GM12878 (cell line): ENCODE measurements around the gene GTF2F2. TPM values are rescaled to one million over a fixed set of nuclear protein-coding genes. Genes with fewer than 3 reads are reported as not detected.

Experiments
- ATAC-seq: fragments of 200-7000 bp; cut with Tn5 transposase; 3 replicates; pipeline ENCODE4 v1.9.1; 2020; ENCODE audit warnings: mild to moderate bottlenecking, moderate library complexity
- BruUV-seq: library from RNA; stranded (reverse); fragments of 400-500 nt; replicated peaks from 2 replicates; lab custom pipeline; 2021; lab: Mats Ljungman, UMichigan
- CTCF ChIA-PET: fragments of 300-600 bp; sonication (Branson Sonifier 250); formaldehyde crosslinking; extraction: SDS; loops from one replicate; lab custom pipeline; 2021; ENCODE audit warnings: inconsistent platforms; lab: Yijun Ruan, JAX
- POLR2A ChIA-PET: fragments of 350-600 bp; formaldehyde crosslinking; extraction: SDS; loops from one replicate; lab custom pipeline; 2021; ENCODE audit warnings: inconsistent platforms; lab: Charles Lee
- RAD21 ChIA-PET: fragments of 300-600 bp; sonication (Branson Sonifier 250); formaldehyde crosslinking; loops from one replicate; lab custom pipeline; 2023; ENCODE audit warnings: antibody characterized with exemption; ENCODE audit not compliant: unreplicated experiment; lab: Charles Lee
- SMC1A ChIA-PET: fragments of 300-600 bp; sonication (Branson Sonifier 250); formaldehyde crosslinking; loops from one replicate; lab custom pipeline; 2023; ENCODE audit not compliant: unreplicated experiment, uncharacterized antibody; lab: Charles Lee
- DNase-seq: peaks from one replicate; pipeline ENCODE4 v3.0.0-alpha.2; 2011; ENCODE audit warnings: low read depth, low spot score
- FAIRE-seq: peaks from 3 replicates; lab custom pipeline; 2011; peaks lifted over from hg19 to GRCh38; lab: Jason Lieb, UNC
- H2AFZ ChIP-seq: 2 replicates; pipeline ENCODE4 v1.6.0; 2011; ENCODE audit warnings: low read depth, low read length, control low read depth; ENCODE audit not compliant: control insufficient read depth
- H3K27ac ChIP-seq: 2 replicates; pipeline ENCODE4 v1.5.1; 2011; ENCODE audit warnings: control low read depth; ENCODE audit not compliant: control insufficient read depth, insufficient read depth
- H3K27me3 ChIP-seq, 2 experiments: replicated peaks in 1 of 2; 2 replicates each; pipeline versions ENCODE4 v1.6.0 to v1.6.1; 2011; ENCODE audit warnings: low read length in 1 of 2; ENCODE audit not compliant: control insufficient read depth in 2 of 2, insufficient read depth in 2 of 2
- H3K36me3 ChIP-seq, 2 experiments: 2 replicates each; pipeline ENCODE4 v1.5.1; 2011; ENCODE audit warnings: low read length in 1 of 2; ENCODE audit not compliant: control insufficient read depth in 2 of 2, insufficient read depth in 2 of 2
- H3K4me1 ChIP-seq: 2 replicates; pipeline ENCODE4 v1.6.1; 2011; ENCODE audit warnings: mild to moderate bottlenecking, low read length, moderate library complexity, mixed read lengths; ENCODE audit not compliant: control insufficient read depth, insufficient read depth
- H3K4me2 ChIP-seq: 2 replicates; pipeline ENCODE4 v1.6.0; 2011; ENCODE audit warnings: control low read depth; ENCODE audit not compliant: control insufficient read depth, insufficient read depth
- H3K4me3 ChIP-seq: fragments of 200-600 bp; sonication (generic); 2 replicates; pipeline ENCODE4 v1.5.1; 2016
- H3K79me2 ChIP-seq: 2 replicates; pipeline ENCODE4 v1.6.0; 2011; ENCODE audit warnings: low read length; ENCODE audit not compliant: control insufficient read depth, insufficient read depth
- H3K9ac ChIP-seq: 2 replicates; pipeline ENCODE4 v1.8.0; 2011; ENCODE audit warnings: low read length, control low read depth, mixed read lengths; ENCODE audit not compliant: control insufficient read depth, insufficient read depth
- H3K9me3 ChIP-seq: replicated peaks from 3 replicates; pipeline ENCODE4 v1.5.1; 2011; ENCODE audit warnings: mild to moderate bottlenecking, low read length; ENCODE audit not compliant: control insufficient read depth, insufficient read depth
- H4K20me1 ChIP-seq: 2 replicates; pipeline ENCODE4 v1.6.0; 2011; ENCODE audit not compliant: control insufficient read depth, insufficient read depth
- CBX3 ChIP-seq: fragments of 200-600 bp; sonication (generic); IDR thresholded peaks from 2 replicates; pipeline ENCODE4 v1.6.1; 2016; ENCODE audit warnings: low read depth, borderline replicate concordance
- CHD1 ChIP-seq: IDR thresholded peaks from 2 replicates; pipeline ENCODE4 v1.6.1; 2012; ENCODE audit warnings: low read depth, low read length, improper control_type of control experiment
- EP300 ChIP-seq, 2 experiments: fragments of 150-350 bp in 1 of 2; IDR thresholded peaks; 2 replicates each; pipeline ENCODE4 v1.6.1; 2011 to 2012; ENCODE audit warnings: low read depth in 2 of 2, low read length in 2 of 2, borderline replicate concordance in 1 of 2, improper control_type of control experiment in 1 of 2, inconsistent platforms in 1 of 2; ENCODE audit not compliant: control insufficient read depth in 1 of 2
- GABPA ChIP-seq: IDR thresholded peaks from 2 replicates; pipeline ENCODE4 v1.6.1; 2014; ENCODE audit warnings: antibody characterized with exemption, low read depth, mild to moderate bottlenecking, inconsistent platforms
- IRF4 ChIP-seq: IDR thresholded peaks from 2 replicates; pipeline ENCODE4 v1.6.1; 2011; ENCODE audit warnings: low read depth, low read length
- KDM1A ChIP-seq: fragments of 200-600 bp; sonication (generic); IDR thresholded peaks from 2 replicates; pipeline ENCODE4 v1.6.1; 2016; ENCODE audit warnings: borderline replicate concordance
- MAX ChIP-seq: IDR thresholded peaks from 2 replicates; pipeline ENCODE4 v1.6.1; 2012; ENCODE audit warnings: low read depth, low read length, improper control_type of control experiment
- MXI1 ChIP-seq: fragments of 150-350 bp; IDR thresholded peaks from 2 replicates; pipeline ENCODE4 v1.6.1; 2011; ENCODE audit warnings: low read depth, mild to moderate bottlenecking, inconsistent platforms, low read length, improper control_type of control experiment
- NFXL1 ChIP-seq: fragments of 450-650 bp; IDR thresholded peaks from 2 replicates; pipeline ENCODE4 v1.6.1; 2017; ENCODE audit warnings: antibody characterized with exemption, mild to moderate bottlenecking, borderline replicate concordance
- POLR2A ChIP-seq: IDR thresholded peaks from 2 replicates; pipeline ENCODE4 v1.6.1; 2011; ENCODE audit warnings: low read depth, mild to moderate bottlenecking, low read length
- RAD21 ChIP-seq: IDR thresholded peaks from 2 replicates; pipeline ENCODE4 v1.6.1; 2011; ENCODE audit warnings: mild to moderate bottlenecking, low read depth, low read length, moderate library complexity; ENCODE audit not compliant: insufficient read depth
- RCOR1 ChIP-seq: conservative IDR thresholded peaks from 2 replicates; pipeline ENCODE4 v1.6.1; 2012; ENCODE audit warnings: low read depth, low read length, improper control_type of control experiment
- SMARCA5 ChIP-seq: fragments of 450-650 bp; IDR thresholded peaks from 2 replicates; pipeline ENCODE4 v1.6.1; 2017; ENCODE audit warnings: mild to moderate bottlenecking
- TCF7 ChIP-seq: IDR thresholded peaks from 2 replicates; pipeline ENCODE4 v1.6.1; 2014; ENCODE audit warnings: antibody characterized with exemption, borderline replicate concordance
- YBX1 ChIP-seq: fragments of 450-650 bp; IDR thresholded peaks from 2 replicates; pipeline ENCODE4 v1.6.1; 2016; ENCODE audit warnings: antibody characterized with exemption
- ZBTB33 ChIP-seq: fragments of 450-650 bp; IDR thresholded peaks from 2 replicates; pipeline ENCODE4 v1.6.1; 2017; ENCODE audit warnings: mild to moderate bottlenecking
- WGBS: methylation state at CpG from one replicate; pipeline ENCODE4 v1.1.6; 2016; ENCODE audit warnings: low lambda C conversion rate; ENCODE audit not compliant: insufficient replicate concordance, insufficient coverage; ENCODE audit errors: missing lambda C conversion rate; 5-methylcytosine and 5-hydroxymethylcytosine counted together
- in situ Hi-C: fragments of 300-500 bp; cut with MboI; formaldehyde crosslinking; loops from 9 replicates; pipeline ENCODE4 v1.14.3; 2018; ENCODE audit warnings: mixed read lengths
- intact Hi-C: fragments of 100-400 bp; cut with micrococcal nuclease; formaldehyde crosslinking; loops from one replicate; pipeline ENCODE4 v1.14.2; 2022; ENCODE audit not compliant: unreplicated experiment
- polyA plus RNA-seq, 11 experiments: library from polyadenylated mRNA; depleted of rRNA in 4 of 11; unstranded in 6 of 11; stranded (reverse) in 5 of 11; fragments of >200 nt; fragmentation: Nextera tagmentation in 4 of 11; fragmentation: Illumina TruSeq in 1 of 11; extraction: Ambion mirVana in 4 of 11; extraction: Trizol in 1 of 11; gene quantifications; 1 replicate in 1 of 11; 2 replicates in 10 of 11; pipeline versions ENCODE4 v1.2.1 to v1.2.3, GENCODE V29; 2011 to 2016; ENCODE audit warnings: inconsistent platforms in 2 of 11, missing spikeins in 2 of 11, low read depth in 1 of 11
- total RNA-seq, 4 experiments: library from RNA; depleted of rRNA in 3 of 4; stranded (reverse); fragments of >200 nt in 3 of 4; fragmentation: Illumina TruSeq in 1 of 4; extraction: Trizol in 1 of 4; gene quantifications; 2 replicates each; pipeline versions ENCODE4 v1.2.1 to v1.2.3, GENCODE V29; 2013 to 2021
- TF ChIP-seq, protein P1 (sequence below): fragments of 450-650 bp; IDR thresholded peaks from 2 replicates; pipeline ENCODE4 v1.6.1; 2016; ENCODE audit warnings: mild to moderate bottlenecking, moderate library complexity, borderline replicate concordance
- TF ChIP-seq, protein P2 (sequence below): IDR thresholded peaks from 2 replicates; pipeline ENCODE4 v1.6.1; 2011; ENCODE audit warnings: low read depth, mild to moderate bottlenecking, low read length, moderate library complexity, borderline replicate concordance; ENCODE audit errors: extremely low read depth

The GTF2F2 gene
- total and polyA plus RNA-seq, 10 of the 15 experiments (the other 5 are each of a cell fraction or from before 2014, with no cell fraction given), result 14.5 to 30.8 (median 22.6) TPM

- Histone ChIP-seq H3K79me2 (no peaks in the 10 kb centered on the region), H3K4me2 (peak overlapping the region; percentile 31), H3K4me1 (peaks cover 9% of the 10 kb centered on the region; the same call in 1 of the 2 replicates), H3K36me3 (no peaks in the 10 kb centered on the region), H3K4me3 (peak overlapping the region; percentile 25), H2AFZ (peak overlapping the region; percentile 47), H3K9me3 (no peaks in the 10 kb centered on the region), H3K27me3 (no peaks in the 10 kb centered on the region; a peak in 1 of 4 replicates), H3K9ac (no peak overlapping the region), H3K27ac (no peak overlapping the region), H4K20me1 (no peaks in the 10 kb centered on the region)
- POLR2A ChIA-PET, result no interaction called here
- in situ Hi-C loops, result no loop called here
- RAD21 ChIA-PET, result interaction anchor here (0.6 to 1.1 kb wide), 5 partner anchors 11 to 201 kb away, joined by 3 to 6 read pairs (median 3); partner anchors contain the start of gene GTF2F2
- ATAC-seq, result peak; percentile 90
- SMC1A ChIA-PET, result interaction anchor here (1.5 kb wide), 1 partner anchor 26 kb away, joined by 4 read pairs; no protein-coding TSS in a partner anchor
- intact Hi-C loops, result no loop called here
- FAIRE-seq, result peak; percentile 18
- peak; percentile 33 for DNase-seq
- WGBS, result 0% methylated on average over 5 of the region's 5 CpGs
- BruUV-seq, result no TSS peak
- CTCF ChIA-PET, result interaction anchor here (0.6 to 1.4 kb wide), 8 partner anchors 8 to 258 kb away, joined by 3 to 7 read pairs (median 3); partner anchors contain the start of gene GTF2F2
- TF ChIP-seq KDM1A (no peak), TCF7 (peak; percentile 63; the same call in 1 of the 2 replicates), YBX1 (no peak), CBX3 (no peak), EP300 (IDR thresholded peaks at IDR 0.05; ENCODE audit: borderline replicate concordance in 1 of 2, control insufficient read depth in 1 of 2, low read depth in 2 of 2, low read length in 2 of 2) (no peak), CHD1 (no peak), MAX (no peak), GABPA (no peak), NFXL1 (no peak), IRF4 (peak; percentile 26; the same call in 1 of the 2 replicates), MXI1 (no peak), RAD21 (no peak), RCOR1 (no peak), ZBTB33 (no peak), POLR2A (no peak), SMARCA5 (no peak)
- TF ChIP-seq, protein P1, sequence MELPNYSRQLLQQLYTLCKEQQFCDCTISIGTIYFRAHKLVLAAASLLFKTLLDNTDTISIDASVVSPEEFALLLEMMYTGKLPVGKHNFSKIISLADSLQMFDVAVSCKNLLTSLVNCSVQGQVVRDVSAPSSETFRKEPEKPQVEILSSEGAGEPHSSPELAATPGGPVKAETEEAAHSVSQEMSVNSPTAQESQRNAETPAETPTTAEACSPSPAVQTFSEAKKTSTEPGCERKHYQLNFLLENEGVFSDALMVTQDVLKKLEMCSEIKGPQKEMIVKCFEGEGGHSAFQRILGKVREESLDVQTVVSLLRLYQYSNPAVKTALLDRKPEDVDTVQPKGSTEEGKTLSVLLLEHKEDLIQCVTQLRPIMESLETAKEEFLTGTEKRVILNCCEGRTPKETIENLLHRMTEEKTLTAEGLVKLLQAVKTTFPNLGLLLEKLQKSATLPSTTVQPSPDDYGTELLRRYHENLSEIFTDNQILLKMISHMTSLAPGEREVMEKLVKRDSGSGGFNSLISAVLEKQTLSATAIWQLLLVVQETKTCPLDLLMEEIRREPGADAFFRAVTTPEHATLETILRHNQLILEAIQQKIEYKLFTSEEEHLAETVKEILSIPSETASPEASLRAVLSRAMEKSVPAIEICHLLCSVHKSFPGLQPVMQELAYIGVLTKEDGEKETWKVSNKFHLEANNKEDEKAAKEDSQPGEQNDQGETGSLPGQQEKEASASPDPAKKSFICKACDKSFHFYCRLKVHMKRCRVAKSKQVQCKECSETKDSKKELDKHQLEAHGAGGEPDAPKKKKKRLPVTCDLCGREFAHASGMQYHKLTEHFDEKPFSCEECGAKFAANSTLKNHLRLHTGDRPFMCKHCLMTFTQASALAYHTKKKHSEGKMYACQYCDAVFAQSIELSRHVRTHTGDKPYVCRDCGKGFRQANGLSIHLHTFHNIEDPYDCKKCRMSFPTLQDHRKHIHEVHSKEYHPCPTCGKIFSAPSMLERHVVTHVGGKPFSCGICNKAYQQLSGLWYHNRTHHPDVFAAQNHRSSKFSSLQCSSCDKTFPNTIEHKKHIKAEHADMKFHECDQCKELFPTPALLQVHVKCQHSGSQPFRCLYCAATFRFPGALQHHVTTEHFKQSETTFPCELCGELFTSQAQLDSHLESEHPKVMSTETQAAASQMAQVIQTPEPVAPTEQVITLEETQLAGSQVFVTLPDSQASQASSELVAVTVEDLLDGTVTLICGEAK, result no peak
- TF ChIP-seq, protein P2, sequence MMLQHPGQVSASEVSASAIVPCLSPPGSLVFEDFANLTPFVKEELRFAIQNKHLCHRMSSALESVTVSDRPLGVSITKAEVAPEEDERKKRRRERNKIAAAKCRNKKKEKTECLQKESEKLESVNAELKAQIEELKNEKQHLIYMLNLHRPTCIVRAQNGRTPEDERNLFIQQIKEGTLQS, result no peak
Observed at GRCh38 chr13:45109102-45109720, 11.1 kb upstream of the GTF2F2 start.
